Fibroblast of lung (primary cell): ENCODE results near the gene SLC2A3. TPM values are rescaled to one million over a fixed set of nuclear protein-coding genes. Genes with fewer than 3 reads are reported as not detected.
"Not testable (repeated sequence)": the region's sequence is repeated elsewhere in the genome, so short reads cannot be mapped to it uniquely, and the experiment has no call there.

Source experiments
- DNase-seq, 2 donors: peaks; one replicate each; pipeline versions ENCODE4 v3.0.0 to v3.0.0-alpha.2; 2010; ENCODE audit warnings: low read depth in 2 of 2
- H2AFZ ChIP-seq: 2 replicates; pipeline ENCODE4 v1.5.1; 2012; ENCODE audit warnings: low read length, control low read depth, inconsistent platforms
- H3K27ac ChIP-seq: 2 replicates; pipeline ENCODE4 v1.5.1; 2011; ENCODE audit warnings: low read length, control low read depth; ENCODE audit not compliant: insufficient read depth
- H3K27me3 ChIP-seq: 2 replicates; pipeline ENCODE4 v1.5.1; 2011; ENCODE audit warnings: mild to moderate bottlenecking, low read length; ENCODE audit not compliant: control insufficient read depth, insufficient read depth
- H3K36me3 ChIP-seq: 2 replicates; pipeline ENCODE4 v1.5.1; 2011; ENCODE audit warnings: low read length; ENCODE audit not compliant: control insufficient read depth, insufficient read depth
- H3K4me1 ChIP-seq: 2 replicates; pipeline ENCODE4 v1.5.1; 2011; ENCODE audit warnings: low read length; ENCODE audit not compliant: control insufficient read depth, insufficient read depth; ENCODE audit errors: extremely low read depth
- H3K4me2 ChIP-seq: 2 replicates; pipeline ENCODE4 v1.5.1; 2011; ENCODE audit warnings: low read length, control low read depth; ENCODE audit not compliant: insufficient read depth; ENCODE audit errors: extremely low read depth
- H3K4me3 ChIP-seq, 4 experiments: fragments of 200-600 bp in 1 of 4; sonication (generic) in 1 of 4; replicated peaks in 1 of 4; 2 replicates each; pipeline ENCODE4 v1.5.1; 2011 to 2016; ENCODE audit warnings: low read length in 4 of 4, low read depth in 3 of 4, mild to moderate bottlenecking in 3 of 4, control low read depth in 2 of 4, inconsistent platforms in 1 of 4, mixed read lengths in 1 of 4; ENCODE audit not compliant: insufficient read depth in 1 of 4; ENCODE audit errors: control extremely low read depth in 1 of 4
- H3K79me2 ChIP-seq: 2 replicates; pipeline ENCODE4 v1.5.1; 2012; ENCODE audit warnings: mild to moderate bottlenecking, low read length, inconsistent platforms; ENCODE audit not compliant: control insufficient read depth, insufficient read depth
- H3K9ac ChIP-seq: 2 replicates; pipeline ENCODE4 v1.5.1; 2011; ENCODE audit warnings: mild to moderate bottlenecking, low read length, control low read depth; ENCODE audit not compliant: insufficient read depth
- H3K9me3 ChIP-seq: 2 replicates; pipeline ENCODE4 v1.5.1; 2012; ENCODE audit warnings: low read depth, low read length; ENCODE audit not compliant: control insufficient read depth, insufficient read depth
- H4K20me1 ChIP-seq: 2 replicates; pipeline ENCODE4 v1.5.1; 2011; ENCODE audit warnings: low read length; ENCODE audit not compliant: control insufficient read depth, insufficient read depth; ENCODE audit errors: extremely low read depth
- CTCF ChIP-seq, 2 donors: IDR thresholded peaks in 1 of 2; conservative IDR thresholded peaks in 1 of 2; 1 replicate in 1 of 2; 2 replicates in 1 of 2; pipeline ENCODE4 v1.5.1; 2011 to 2012; ENCODE audit warnings: low read length in 2 of 2, control low read depth in 1 of 2, inconsistent platforms in 1 of 2, low read depth in 1 of 2, mild to moderate bottlenecking in 1 of 2
- EZH2 ChIP-seq: IDR thresholded peaks from 2 replicates; pipeline ENCODE4 v1.5.1; 2012; ENCODE audit warnings: low read length, control low read depth, mild to moderate bottlenecking; ENCODE audit errors: missing control alignments
- polyA plus RNA-seq, 2 donors: library from polyadenylated mRNA; depleted of rRNA in 1 of 2; stranded (reverse) in 1 of 2; unstranded in 1 of 2; fragments of >200 nt; gene quantifications; 2 replicates each; pipeline ENCODE4 v1.2.1, GENCODE V29; 2011 to 2012; ENCODE audit warnings: missing spikeins in 1 of 2
- total RNA-seq: library from RNA; depleted of rRNA; stranded (reverse); fragments of >200 nt; gene quantifications from 2 replicates; pipeline ENCODE4 v1.2.1, GENCODE V29; 2014

SLC2A3 gene
- total and polyA plus RNA-seq, 2 donors (not counting 1 experiment from before 2014, with no cell fraction given), result 124 to 127 TPM

GRCh38 chr12:7951671-7952070 is 15.7 kb upstream of the SLC2A3 start:
- Histone ChIP-seq H3K4me2 (no peak overlapping the region), H3K36me3 (no peaks in the 10 kb centered on the region), H3K4me3 (no peak overlapping the region), H3K4me1 (no peaks in the 10 kb centered on the region), H2AFZ (no peak overlapping the region), H3K79me2 (no peaks in the 10 kb centered on the region), H3K9me3 (no peaks in the 10 kb centered on the region), H3K27me3 (no peaks in the 10 kb centered on the region), H3K27ac (no peak overlapping the region), H3K9ac (no peak overlapping the region), H4K20me1 (no peaks in the 10 kb centered on the region)
- peak in 1 of 2 donors; percentile 51 for DNase-seq
- TF ChIP-seq EZH2, result no peak

DNA sequence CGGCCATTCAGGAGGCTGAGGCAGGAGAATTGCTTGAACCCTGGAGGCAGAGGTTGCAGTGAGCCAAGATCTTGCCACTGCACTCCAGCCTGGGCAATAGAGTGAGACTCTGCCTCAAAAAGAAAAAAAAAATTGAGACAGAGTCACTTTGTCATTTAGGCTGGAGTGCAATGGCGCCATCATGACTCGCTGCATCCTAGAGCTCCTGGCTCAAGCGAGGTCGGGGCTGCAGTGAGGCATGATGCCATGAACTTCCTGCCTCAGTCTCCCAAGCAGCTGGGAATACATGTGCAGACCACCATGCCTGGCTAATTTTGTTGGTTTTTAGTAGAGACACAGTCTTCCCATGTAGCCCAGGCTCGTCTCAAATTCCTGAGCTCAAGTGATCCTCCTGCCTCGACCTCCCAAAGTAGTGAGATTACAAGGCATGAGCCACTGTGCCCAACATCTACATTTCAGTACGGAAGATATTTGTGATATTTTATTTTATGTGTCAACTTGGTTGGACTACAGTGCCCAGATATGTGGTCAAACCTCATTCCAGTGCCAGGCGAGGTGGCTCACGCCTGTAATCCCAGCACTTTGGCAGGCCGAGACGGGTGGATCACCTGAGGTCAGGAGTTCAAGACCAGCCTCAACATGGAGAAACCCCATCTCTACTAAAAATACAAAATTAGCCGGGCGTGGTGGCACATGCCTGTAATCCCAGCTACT is 14.4 kb upstream of the SLC2A3 start:
- H3K9ac ChIP-seq, H3K36me3 ChIP-seq, H3K79me2 ChIP-seq, H3K27me3 ChIP-seq, H2AFZ ChIP-seq, H3K4me2 ChIP-seq, H3K4me3 ChIP-seq, H3K9me3 ChIP-seq, H4K20me1 ChIP-seq, H3K4me1 ChIP-seq, H3K27ac ChIP-seq, DNase-seq: not testable (repeated sequence)

- DNase-seq, result no peak
- Histone ChIP-seq H3K4me1 (no peaks in the 10 kb centered on the region), H3K9me3 (no peaks in the 10 kb centered on the region), H3K79me2 (no peaks in the 10 kb centered on the region), H3K4me3 (no peak overlapping the region), H3K9ac (no peak overlapping the region), H3K27me3 (no peaks in the 10 kb centered on the region), H3K4me2 (no peak overlapping the region), H3K27ac (no peak overlapping the region), H2AFZ (no peak overlapping the region), H4K20me1 (no peaks in the 10 kb centered on the region), H3K36me3 (no peaks in the 10 kb centered on the region)
- TF ChIP-seq EZH2 (no peak), CTCF (conservative IDR thresholded peaks at IDR 0.05 in 1 of 2, IDR thresholded peaks at IDR 0.05 in 1 of 2; ENCODE audit: low read depth in 1 of 2, low read length in 2 of 2) (no peak)
Measured at GRCh38 chr12:7948589-7949260, 12.7 kb upstream of the SLC2A3 start.

GRCh38 chr12:7947011-7947410 is 11.0 kb upstream of the SLC2A3 start:
- Histone ChIP-seq H2AFZ (no peak overlapping the region), H4K20me1 (no peaks in the 10 kb centered on the region)

More at GRCh38 chr12:7947011-7947410, 11.0 kb upstream of the SLC2A3 start:
- Histone ChIP-seq H3K36me3 (no peaks in the 10 kb centered on the region), H3K4me3 (no peak overlapping the region), H3K27ac (no peak overlapping the region), H3K27me3 (no peaks in the 10 kb centered on the region), H3K9ac (no peak overlapping the region), H3K79me2 (no peaks in the 10 kb centered on the region), H3K9me3 (no peaks in the 10 kb centered on the region), H3K4me2 (no peak overlapping the region), H3K4me1 (no peaks in the 10 kb centered on the region)
- no peak for DNase-seq
- TF ChIP-seq CTCF (conservative IDR thresholded peaks at IDR 0.05 in 1 of 2, IDR thresholded peaks at IDR 0.05 in 1 of 2; ENCODE audit: low read depth in 1 of 2, low read length in 2 of 2) (no peak), EZH2 (no peak)
